OCI-LY7 (cell line): Measurements from ENCODE around the gene CAMK2B.

Experiments used
- CTCF ChIP-seq: fragments of 200-600 bp; sonication (generic); conservative IDR thresholded peaks from 2 replicates; pipeline ENCODE4 v1.5.1; 2014; ENCODE audit warnings: mild to moderate bottlenecking, antibody characterized with exemption, low read length, moderate library complexity, mixed read lengths
- EZH2phosphoT487 ChIP-seq: fragments of 200-600 bp; sonication (generic); IDR thresholded peaks from 2 replicates; pipeline ENCODE4 v1.6.1; 2018; ENCODE audit warnings: low read depth, borderline replicate concordance, mild to moderate bottlenecking, mixed run types, antibody characterized with exemption, low read length, moderate library complexity, mixed read lengths

- TF ChIP-seq CTCF (no peak), EZH2phosphoT487 (no peak)
Measured at GRCh38 chr7:44366986-44367385, 41.6 kb upstream of the CAMK2B start.
